GM12864 (cell line): ENCODE data around the gene HOXA11.

Source experiments
- DNase-seq: peaks from one replicate; pipeline ENCODE4 v3.0.0-alpha.2; 2011; ENCODE audit warnings: low read depth
- H3K4me3 ChIP-seq: 2 replicates; pipeline ENCODE4 v1.5.1; 2011; ENCODE audit warnings: mild to moderate bottlenecking, low read depth, low read length, control low read depth
- CTCF ChIP-seq: IDR thresholded peaks from 2 replicates; pipeline ENCODE4 v1.5.1; 2011; ENCODE audit warnings: low read depth, mild to moderate bottlenecking, moderate library complexity, low read length, control low read depth, inconsistent platforms; ENCODE audit errors: missing control alignments

The HOXA11 gene

DNA sequence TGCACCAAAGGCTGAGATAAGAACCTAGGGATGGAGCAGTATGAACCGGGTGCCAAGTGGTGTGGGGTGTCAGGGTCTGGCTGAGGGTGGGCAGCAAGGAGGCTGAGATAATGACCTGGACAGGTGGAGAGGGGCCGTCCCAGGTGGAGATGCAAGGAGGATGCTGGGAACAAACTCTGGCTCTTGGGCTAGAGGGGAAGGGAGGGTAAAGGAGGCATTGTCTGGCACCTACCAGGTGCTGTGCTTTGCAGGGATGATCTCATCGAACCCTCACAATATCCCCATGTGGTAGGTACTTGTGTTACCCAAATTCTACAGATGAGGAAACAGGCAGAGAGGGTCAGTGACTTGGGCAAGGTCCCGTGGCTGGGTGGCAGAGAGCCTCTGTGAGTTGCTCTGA, 34.8 kb upstream of the HOXA11 start:
- TF ChIP-seq CTCF, result no peak
- H3K4me3 ChIP-seq, result no peak overlapping the region
- no peak for DNase-seq

DNA sequence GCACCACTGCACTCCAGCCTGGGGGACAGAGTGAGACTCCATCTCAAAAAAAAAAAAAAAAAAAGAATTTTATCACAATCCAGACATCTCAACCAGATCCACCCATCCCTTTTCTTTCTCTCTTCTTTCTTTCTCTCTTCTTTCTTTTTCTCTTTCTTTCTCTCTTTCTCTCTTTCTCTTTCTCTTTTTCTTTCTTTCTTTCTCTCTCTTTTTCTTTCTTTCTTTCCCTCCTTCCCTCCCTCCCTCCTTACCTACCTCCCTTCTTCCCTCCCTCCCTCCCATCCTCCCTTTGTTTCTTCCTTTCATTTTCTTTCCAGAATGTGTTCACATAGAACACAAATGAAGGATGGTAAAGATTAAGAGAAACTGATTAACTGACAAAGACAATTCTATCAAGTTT, 32.9 kb upstream of the HOXA11 start:
- TF ChIP-seq CTCF, result no peak
- DNase-seq, result no peak
- H3K4me3 ChIP-seq, result no peak overlapping the region

GRCh38 chr7:27215356-27215755, 30.3 kb upstream of the HOXA11 start:
- no peak overlapping the region for H3K4me3 ChIP-seq
- DNase-seq, result no peak
- no peak for TF ChIP-seq CTCF

DNA sequence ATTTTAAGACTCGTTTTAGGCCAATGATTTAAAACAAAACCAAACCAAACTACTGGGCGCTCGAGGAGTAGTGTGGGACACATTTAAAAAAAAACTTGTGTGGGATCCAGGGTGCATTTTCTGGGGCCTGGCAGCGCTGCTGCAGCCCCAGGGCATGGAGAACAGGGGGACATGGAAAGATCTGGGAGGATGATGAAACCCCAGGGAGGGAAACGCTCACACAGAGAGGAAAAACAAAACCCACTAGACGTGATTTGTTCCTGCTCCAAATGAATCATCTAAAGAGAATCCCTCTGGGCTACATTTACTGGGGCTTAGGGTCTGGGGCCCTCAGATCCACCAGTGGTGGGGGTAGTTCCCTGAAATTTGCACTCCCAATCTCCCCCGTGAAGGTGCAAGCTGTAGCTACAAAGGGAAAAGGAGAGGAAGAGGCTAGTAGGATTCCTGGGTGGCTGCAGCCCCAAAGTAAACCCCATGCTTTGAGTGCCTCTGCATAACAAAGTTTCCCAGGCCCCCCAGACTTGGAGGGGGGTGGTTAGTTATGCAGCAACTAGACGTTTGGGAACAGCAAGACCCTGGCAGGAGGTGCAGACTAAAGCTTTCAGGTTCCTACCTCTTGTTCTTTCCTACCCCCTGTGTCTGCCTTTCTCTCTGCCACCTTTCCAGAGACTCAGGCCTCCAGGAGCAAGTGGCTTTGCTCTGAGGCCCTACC, 29.4 kb upstream of the HOXA11 start:
- DNase-seq, result no peak
- no peak for TF ChIP-seq CTCF
- no peak overlapping the region for H3K4me3 ChIP-seq

DNA sequence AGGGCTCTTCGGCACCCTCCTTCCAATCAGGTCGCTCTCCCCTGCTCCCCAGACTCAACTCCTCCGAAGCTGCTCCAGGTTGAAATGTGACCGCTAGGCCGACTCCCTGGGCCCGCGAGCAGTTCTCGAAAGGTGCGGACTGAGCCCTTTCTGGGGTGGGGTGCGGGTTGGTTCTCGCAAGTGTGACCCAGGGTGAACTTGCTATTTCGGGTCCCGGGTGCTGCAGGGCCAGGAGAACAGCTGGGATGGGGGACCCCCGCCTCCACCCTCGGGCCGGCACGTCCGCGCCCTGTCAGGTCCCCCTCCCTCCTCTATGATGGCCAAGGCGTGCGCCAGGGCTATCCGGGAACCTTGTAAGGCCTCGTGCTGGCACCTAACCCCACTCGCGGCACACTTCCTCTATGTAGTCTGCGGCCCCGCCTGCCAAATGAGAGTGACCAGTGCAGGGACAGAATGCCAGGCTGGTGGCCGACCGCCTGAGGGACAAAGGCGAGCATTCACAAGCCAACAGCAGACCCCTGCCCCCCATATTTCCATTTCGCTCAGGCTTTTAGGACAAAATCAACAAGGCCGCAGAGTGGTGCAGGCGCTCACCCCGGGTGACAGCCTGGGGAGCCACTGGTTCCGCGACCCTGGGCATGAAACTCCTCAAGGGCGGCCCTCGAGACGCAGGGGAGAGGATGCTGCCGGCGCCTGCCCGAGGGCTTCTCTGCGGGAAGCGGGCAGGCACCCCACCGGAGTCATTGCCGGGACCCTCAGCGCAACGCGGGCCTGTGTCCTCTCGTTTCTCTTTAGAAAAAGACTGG, 28.6 kb upstream of the HOXA11 start:
- no peak overlapping the region for H3K4me3 ChIP-seq
- TF ChIP-seq CTCF, result no peak
- DNase-seq, result no peak

DNA sequence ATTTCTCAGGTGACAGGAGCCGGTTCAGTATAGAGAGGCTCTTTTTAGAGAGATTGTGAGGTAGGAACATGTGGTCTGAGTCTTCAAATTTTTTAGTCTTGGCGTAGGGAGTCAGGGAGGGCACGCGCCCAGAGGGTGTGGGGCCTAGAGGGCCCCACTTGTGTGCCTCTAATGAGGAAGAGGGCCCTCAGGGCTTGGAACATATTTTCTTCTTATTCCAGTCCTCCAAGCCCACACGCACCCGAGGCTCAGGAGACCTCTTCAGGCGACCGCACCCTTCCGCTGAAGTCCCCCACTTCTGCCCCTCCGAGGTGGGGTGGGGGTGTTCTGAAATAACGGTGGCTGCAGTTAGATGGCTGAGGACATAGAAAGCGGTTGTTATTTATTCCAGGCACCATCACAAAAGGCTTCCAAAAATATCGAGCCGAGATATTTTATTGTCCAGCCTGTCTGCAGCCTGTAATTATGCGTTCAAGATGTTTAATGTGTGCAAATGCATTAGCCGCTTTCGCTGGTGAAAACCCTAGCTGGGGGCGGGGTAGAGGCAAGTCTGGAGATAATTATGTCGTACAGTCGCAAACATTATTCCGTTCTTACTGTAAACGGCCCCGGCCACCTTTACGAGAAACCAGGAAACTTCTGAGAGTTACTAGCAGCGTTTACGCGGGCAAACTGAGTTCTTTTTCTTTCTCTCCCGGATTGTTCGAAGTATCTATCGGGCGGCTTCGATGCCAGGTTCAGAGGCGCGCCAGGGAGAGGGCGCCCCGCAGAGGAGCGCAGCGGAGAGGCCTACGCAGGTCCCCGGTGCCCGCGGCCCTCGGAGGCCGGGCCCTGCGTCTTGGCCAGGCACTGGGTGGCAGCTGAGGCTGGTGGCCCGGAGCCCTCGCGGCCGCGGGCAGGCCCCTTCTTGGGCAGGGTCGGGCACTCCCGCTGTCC, 27.7 kb upstream of the HOXA11 start:
- no peak for TF ChIP-seq CTCF
- H3K4me3 ChIP-seq, result no peak overlapping the region
- DNase-seq, result no peak
